WTC11 (cell line): Measurements from ENCODE around the gene MLC1. TPM values are rescaled to one million over a fixed set of nuclear protein-coding genes. Genes with fewer than 3 reads are reported as not detected.

ENCODE experiments used
- ATAC-seq: fragments of 200-7000 bp; cut with Tn5 transposase; 2 replicates; pipeline ENCODE4 v1.10.0; 2021; ENCODE audit warnings: mild to moderate bottlenecking, moderate library complexity
- CTCF ChIA-PET: fragments of 300-600 bp; sonication (Branson Sonifier 250); formaldehyde crosslinking; loops from one replicate; lab custom pipeline; 2021; ENCODE audit warnings: antibody characterized with exemption; lab: Charles Lee
- POLR2A ChIA-PET: fragments of 350-600 bp; sonication (Branson Sonifier 250); formaldehyde crosslinking; loops from one replicate; lab custom pipeline; 2021; ENCODE audit warnings: antibody characterized with exemption; lab: Charles Lee
- DNase-seq: peaks from one replicate; pipeline ENCODE4 v3.0.0; 2021; ENCODE audit warnings: low spot score
- H3K27ac Mint-ChIP-seq: 2 replicates; pipeline ENCODE4 v1.8.0; 2021; ENCODE audit warnings: mixed read lengths
- H3K27me3 Mint-ChIP-seq: 2 replicates; pipeline ENCODE4 v1.8.0; 2021; ENCODE audit warnings: low read depth, mild to moderate bottlenecking, moderate library complexity, mixed read lengths
- H3K36me3 Mint-ChIP-seq: 2 replicates; pipeline ENCODE4 v1.8.0; 2021; ENCODE audit warnings: mixed read lengths
- H3K4me1 Mint-ChIP-seq: 2 replicates; pipeline ENCODE4 v1.8.0; 2022; ENCODE audit warnings: mixed read lengths
- H3K4me3 Mint-ChIP-seq: 2 replicates; pipeline ENCODE4 v1.8.0; 2021; ENCODE audit warnings: mild to moderate bottlenecking, moderate library complexity, mixed read lengths
- H3K9me3 Mint-ChIP-seq: 2 replicates; pipeline ENCODE4 v1.8.0; 2021; ENCODE audit warnings: mixed read lengths
- ARID4B ChIP-seq: sonication (generic); formaldehyde crosslinking; IDR thresholded peaks from 2 replicates; pipeline ENCODE4 v1.8.0; 2023; ENCODE audit warnings: missing genetic modification reagents, mild to moderate bottlenecking, borderline replicate concordance
- ATF2 ChIP-seq: sonication (generic); formaldehyde crosslinking; IDR thresholded peaks from 2 replicates; pipeline ENCODE4 v1.8.1; 2022; ENCODE audit warnings: low read depth, missing genetic modification reagents, borderline replicate concordance
- CDX4 ChIP-seq: fragments of 250-450 bp; sonication (Bioruptor Pico); IDR thresholded peaks from 2 replicates; pipeline ENCODE4 v1.9.0; 2021; ENCODE audit warnings: moderate library complexity, mild to moderate bottlenecking, inconsistent platforms, borderline replicate concordance
- FOXK1 ChIP-seq: sonication (generic); formaldehyde crosslinking; IDR thresholded peaks from 2 replicates; pipeline ENCODE4 v1.8.0; 2022; ENCODE audit warnings: mild to moderate bottlenecking, moderate library complexity, missing genetic modification reagents
- IRF1 ChIP-seq: sonication (generic); formaldehyde crosslinking; IDR thresholded peaks from 2 replicates; pipeline ENCODE4 v1.8.0; 2023; ENCODE audit warnings: missing genetic modification reagents
- NR1H2 ChIP-seq: sonication (generic); formaldehyde crosslinking; IDR thresholded peaks from 2 replicates; pipeline ENCODE4 v1.9.0; 2021; ENCODE audit warnings: mild to moderate bottlenecking, moderate library complexity, missing genetic modification reagents
- NR3C1 ChIP-seq: sonication (generic); formaldehyde crosslinking; conservative IDR thresholded peaks from 2 replicates; pipeline ENCODE4 v1.8.1; 2023; ENCODE audit warnings: low read depth, mild to moderate bottlenecking, missing genetic modification reagents
- PRDM15 ChIP-seq: sonication (generic); formaldehyde crosslinking; IDR thresholded peaks from 2 replicates; pipeline ENCODE4 v1.8.0; 2022; ENCODE audit warnings: missing genetic modification reagents
- PREB ChIP-seq: sonication (generic); formaldehyde crosslinking; IDR thresholded peaks from 2 replicates; pipeline ENCODE4 v1.8.1; 2022; ENCODE audit warnings: mild to moderate bottlenecking, missing genetic modification reagents, moderate library complexity, borderline replicate concordance
- TCF7 ChIP-seq: sonication (generic); formaldehyde crosslinking; IDR thresholded peaks from 2 replicates; pipeline ENCODE4 v1.8.0; 2022; ENCODE audit warnings: mild to moderate bottlenecking, low read depth, missing genetic modification reagents, moderate library complexity
- ZBTB43 ChIP-seq: sonication (generic); formaldehyde crosslinking; IDR thresholded peaks from 2 replicates; pipeline ENCODE4 v1.8.1; 2023; ENCODE audit warnings: mild to moderate bottlenecking, missing genetic modification reagents
- ZNF281 ChIP-seq: sonication (generic); formaldehyde crosslinking; IDR thresholded peaks from 2 replicates; pipeline ENCODE4 v1.8.0; 2023; ENCODE audit warnings: mild to moderate bottlenecking, missing genetic modification reagents
- ZNF425 ChIP-seq: fragments of 250-450 bp; sonication (Bioruptor Pico); conservative IDR thresholded peaks from 2 replicates; pipeline ENCODE4 v1.9.0; 2021; ENCODE audit warnings: mild to moderate bottlenecking
- total RNA-seq: library from RNA; stranded (reverse); gene quantifications from 3 replicates; pipeline ENCODE4 v1.2.3, GENCODE V29; 2021

The MLC1 gene
- total RNA-seq, 1 experiment from 2014 or later, result 0.13 TPM

GRCh38 chr22:50025993-50026392, 59.2 kb downstream of the MLC1 start:
- no peaks in the 10 kb centered on the region for H3K4me1 Mint-ChIP-seq
- no peak overlapping the region for H3K27ac Mint-ChIP-seq
- CTCF ChIA-PET, result no interaction called here
- ATAC-seq, result no peak
- no peak for TF ChIP-seq IRF1 (CRISPR knock-in tag)
- no peak for TF ChIP-seq ZNF281 (CRISPR knock-in tag)
- TF ChIP-seq FOXK1 (CRISPR knock-in tag), result no peak
- no peak for TF ChIP-seq ARID4B (CRISPR knock-in tag)
- no peak for TF ChIP-seq NR3C1 (CRISPR knock-in tag)
- TF ChIP-seq ATF2 (CRISPR knock-in tag), result no peak
- TF ChIP-seq PREB (CRISPR knock-in tag), result no peak
- TF ChIP-seq ZBTB43, result no peak
- TF ChIP-seq CDX4 (CRISPR knock-in tag), result no peak
- H3K36me3 Mint-ChIP-seq, result no peaks in the 10 kb centered on the region
- POLR2A ChIA-PET, result no interaction called here
- no peak overlapping the region for H3K4me3 Mint-ChIP-seq
- DNase-seq, result no peak
- H3K9me3 Mint-ChIP-seq, result no peaks in the 10 kb centered on the region
- H3K27me3 Mint-ChIP-seq, result peaks cover 20% of the 10 kb centered on the region

GRCh38 chr22:50022171-50022819, 62.9 kb downstream of the MLC1 start:
- H3K36me3 Mint-ChIP-seq, result no peaks in the 10 kb centered on the region
- no peak overlapping the region for H3K4me3 Mint-ChIP-seq
- ChIA-PET CTCF (no interaction called here), POLR2A (no interaction called here)
- DNase-seq, result no peak
- ATAC-seq, result no peak
- H3K27me3 Mint-ChIP-seq, result peaks cover 17% of the 10 kb centered on the region
- no peaks in the 10 kb centered on the region for H3K4me1 Mint-ChIP-seq
- peaks cover 4% of the 10 kb centered on the region; the same call in 1 of the 2 replicates for H3K9me3 Mint-ChIP-seq
- H3K27ac Mint-ChIP-seq, result no peak overlapping the region
- TF ChIP-seq PRDM15 (no peak), NR1H2 (CRISPR knock-in tag) (no peak), TCF7 (CRISPR knock-in tag) (no peak), ZNF425 (CRISPR knock-in tag) (no peak)
